Daoy (cell line): Measurements from ENCODE around the gene YAE1. TPM values are rescaled to one million over a fixed set of nuclear protein-coding genes. Genes with fewer than 3 reads are reported as not detected.
"Not testable (repeated sequence)": the region's sequence is repeated elsewhere in the genome, so short reads cannot be mapped to it uniquely, and the experiment has no call there.

Experiments used
- DNase-seq: peaks from one replicate; pipeline ENCODE4 v3.0.0-alpha.2; 2015; ENCODE audit warnings: low read depth
- total RNA-seq: library from RNA; depleted of rRNA; stranded (reverse); fragments of >200 nt; shearing (Covaris generic); gene quantifications from 2 replicates; pipeline ENCODE4 v1.2.3, GENCODE V29; 2014; rRNA removed

The YAE1 gene, protein sequence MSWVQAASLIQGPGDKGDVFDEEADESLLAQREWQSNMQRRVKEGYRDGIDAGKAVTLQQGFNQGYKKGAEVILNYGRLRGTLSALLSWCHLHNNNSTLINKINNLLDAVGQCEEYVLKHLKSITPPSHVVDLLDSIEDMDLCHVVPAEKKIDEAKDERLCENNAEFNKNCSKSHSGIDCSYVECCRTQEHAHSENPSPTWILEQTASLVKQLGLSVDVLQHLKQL
- total RNA-seq = 73.8 and 74.5 TPM in 2 replicates

DNA sequence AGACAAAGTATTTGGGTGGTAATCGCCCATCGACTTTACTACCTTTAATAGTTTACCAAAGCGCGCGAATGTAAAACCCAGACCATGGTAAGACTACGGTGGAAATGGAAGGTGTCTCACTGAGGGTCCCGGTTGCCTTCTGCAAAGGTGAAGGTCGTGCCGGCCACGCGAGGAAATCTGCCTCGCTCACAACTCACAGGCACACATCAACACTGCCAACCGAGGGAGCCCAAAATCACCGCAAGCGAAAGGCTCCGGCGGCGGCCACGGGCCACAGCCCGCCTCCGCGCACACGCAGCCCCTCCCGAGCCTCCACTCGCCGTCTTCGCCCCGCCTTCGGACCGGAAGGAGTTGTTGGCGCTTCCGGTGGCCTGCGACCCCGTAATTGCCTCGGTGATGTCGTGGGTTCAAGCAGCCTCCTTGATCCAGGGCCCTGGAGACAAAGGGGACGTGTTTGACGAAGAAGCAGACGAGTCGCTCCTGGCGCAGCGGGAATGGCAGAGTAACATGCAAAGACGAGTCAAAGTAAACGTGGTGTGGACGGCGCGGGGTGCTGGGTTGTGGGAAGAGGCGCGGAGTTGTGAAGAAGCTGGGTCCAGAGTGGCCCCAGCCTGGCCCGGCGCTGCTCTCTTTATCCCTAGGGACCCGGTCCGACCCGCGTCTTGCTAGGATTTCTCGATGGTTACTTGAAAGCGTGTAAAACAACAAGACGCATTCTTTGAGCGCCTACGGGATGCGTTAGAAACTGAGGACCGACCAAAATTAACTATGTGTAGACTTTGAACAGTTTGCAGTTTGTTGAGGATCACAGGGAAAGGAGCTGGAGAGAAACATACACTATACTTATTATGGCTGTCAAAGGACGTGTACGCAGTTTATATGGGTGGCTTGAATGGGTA, at the start of gene YAE1:
Gene YAE1 (plus strand): TSS at position 382 of the 899 bp plus-strand sequence. CDS start 15 bp downstream, at position 397.
- peak; percentile 96 for DNase-seq

DNA sequence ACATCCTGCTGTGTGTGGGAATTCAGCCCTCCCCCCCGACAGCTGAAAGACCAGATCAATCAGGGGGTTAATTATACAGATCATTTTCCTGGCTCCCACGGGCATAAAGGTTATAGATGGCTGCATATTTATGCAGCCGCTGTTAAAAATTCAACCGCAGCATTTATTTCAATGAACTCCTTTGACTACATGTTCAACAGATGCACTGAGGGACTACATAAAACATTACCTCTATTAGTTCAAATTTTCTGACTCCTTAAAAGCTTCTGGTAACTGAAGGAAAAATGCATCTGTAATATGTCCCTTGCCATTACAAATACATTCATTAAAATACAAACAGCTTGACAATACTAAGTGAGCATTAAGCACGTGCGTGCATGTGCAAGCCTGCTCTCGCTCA, 49.7 kb upstream of the YAE1 start:
- no peak for DNase-seq

DNA sequence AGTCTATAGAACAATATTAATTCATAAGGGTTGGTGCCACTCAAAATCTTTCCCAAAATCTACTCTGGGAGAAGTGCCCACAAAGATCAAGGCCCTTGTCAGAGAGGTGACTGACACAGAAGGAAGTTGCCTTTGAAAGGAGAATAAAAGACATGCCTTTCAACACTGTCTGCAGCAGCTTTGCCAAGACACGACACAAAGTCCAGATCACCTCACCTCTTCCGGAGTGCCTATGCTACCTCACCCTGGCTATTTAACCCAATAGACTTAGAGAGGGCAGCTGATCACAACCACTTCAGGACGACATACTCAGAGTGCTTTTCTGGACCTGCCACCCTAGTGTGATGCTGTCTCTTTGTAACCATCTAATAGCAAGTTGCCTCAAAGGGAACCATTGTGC, 49.0 kb upstream of the YAE1 start:
- DNase-seq = no peak

DNA sequence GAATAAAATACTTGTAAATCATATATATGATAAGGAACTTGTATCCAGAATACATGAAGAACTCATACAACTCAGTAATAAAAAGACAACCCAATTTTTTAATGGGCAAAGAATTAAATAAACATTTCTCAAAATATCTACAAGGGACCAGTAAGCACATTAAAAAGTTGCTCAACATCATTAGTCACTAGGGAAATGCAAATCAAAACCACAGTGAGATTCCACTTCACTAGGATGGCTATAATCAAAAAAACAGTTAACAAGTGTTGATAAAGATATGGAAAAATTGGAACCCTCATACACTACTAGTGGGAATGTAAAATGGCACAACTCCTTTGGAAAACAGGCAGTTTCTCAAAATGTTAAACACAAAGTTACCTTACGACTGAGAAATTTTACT, 40.3 kb upstream of the YAE1 start:
- DNase-seq = no peak

DNA sequence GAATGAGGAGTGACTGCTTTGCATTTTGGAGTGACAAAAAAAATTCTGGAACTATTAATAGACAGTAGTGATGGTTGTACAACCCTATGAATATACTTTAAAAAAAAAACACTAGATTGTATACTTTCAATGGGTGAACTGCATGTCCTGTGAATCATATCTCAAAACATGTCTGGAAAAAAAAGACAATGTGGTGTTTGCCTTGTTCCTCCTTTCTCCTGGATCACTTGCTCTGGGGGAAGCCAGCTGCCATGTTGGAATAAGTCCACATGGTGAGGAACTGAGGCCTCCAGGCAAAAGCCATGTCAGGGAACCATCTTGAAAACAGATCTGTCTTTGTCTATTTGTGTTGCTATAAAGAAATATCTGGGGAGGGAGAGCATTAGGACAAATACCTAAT, 39.5 kb upstream of the YAE1 start:
- DNase-seq = no peak

DNA sequence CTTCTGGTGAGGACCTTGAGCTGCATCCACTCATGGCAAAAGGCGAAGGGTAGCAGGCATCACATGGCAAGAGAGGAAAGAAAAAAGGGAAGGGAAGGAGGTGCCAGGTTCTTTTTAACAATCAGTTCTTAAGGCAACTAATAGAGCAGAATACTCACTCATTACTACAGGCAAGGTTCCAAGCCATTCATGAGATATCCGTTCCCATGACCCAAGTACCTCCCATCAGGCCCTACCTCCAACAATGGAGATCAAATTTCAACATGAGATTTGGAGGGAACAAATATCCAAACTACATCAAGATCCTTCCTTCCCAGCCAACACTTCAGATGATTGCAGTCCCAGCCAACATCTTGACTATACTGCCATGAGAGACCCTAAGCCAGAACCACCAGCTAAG, 38.9 kb upstream of the YAE1 start:
- no peak for DNase-seq

DNA sequence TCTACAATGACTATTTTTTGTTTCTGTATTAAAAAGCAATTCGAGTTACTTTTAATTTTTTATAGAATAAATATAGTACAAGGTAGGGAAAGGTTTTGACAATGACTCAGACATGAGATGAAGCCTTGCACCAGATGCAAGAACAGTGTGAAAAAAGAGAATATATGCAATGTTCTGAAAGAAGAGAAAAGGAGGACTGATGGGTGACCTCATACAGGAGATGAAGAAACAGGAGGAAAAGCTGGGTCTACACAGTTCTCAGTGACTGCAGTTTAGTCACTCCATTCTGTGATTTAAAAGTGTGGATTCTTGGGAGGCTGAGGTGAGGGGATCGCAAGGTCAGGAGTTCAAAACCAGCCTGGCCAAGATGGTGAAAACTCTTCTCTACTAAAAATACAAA, 38.3 kb upstream of the YAE1 start:
- DNase-seq = no peak

DNA sequence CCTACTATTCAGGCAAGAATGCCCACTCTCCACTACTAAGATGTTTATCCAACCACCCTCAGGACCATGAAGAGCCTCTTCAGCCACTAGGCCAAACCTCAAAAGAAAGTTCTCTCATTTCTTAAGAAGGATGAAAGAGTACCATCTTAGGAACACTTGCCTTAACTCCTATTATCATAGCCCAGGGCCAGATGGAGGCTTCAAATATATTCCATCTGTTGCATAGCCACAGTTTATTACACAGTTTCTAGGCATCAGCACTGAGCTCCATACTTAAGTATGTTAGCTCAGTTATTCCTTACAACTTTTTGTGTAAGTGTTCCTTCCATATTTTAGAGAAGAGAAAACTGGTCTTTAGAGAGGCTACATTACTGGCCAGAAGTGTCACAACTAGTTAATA, 37.4 kb upstream of the YAE1 start:
- no peak for DNase-seq

DNA sequence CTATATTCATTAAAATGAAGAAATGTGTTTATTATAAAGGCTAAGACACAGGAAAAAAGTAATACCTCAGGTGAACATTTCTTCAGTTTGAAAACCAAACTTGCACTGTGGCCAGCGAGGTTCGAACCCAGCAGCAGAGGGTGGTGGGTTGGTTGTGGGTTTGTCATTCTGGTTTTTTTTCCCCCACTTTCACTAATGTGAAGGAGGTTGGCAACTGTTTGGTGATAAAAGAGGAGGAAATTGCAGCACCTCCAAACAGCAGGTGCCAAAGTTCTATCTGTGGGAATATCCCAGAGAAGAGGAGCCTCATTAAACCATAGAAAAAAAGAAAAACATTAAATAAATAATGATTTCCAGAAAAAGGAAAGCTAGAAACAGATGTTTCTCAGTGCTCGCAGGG, 36.6 kb upstream of the YAE1 start:
- DNase-seq = no peak

DNA sequence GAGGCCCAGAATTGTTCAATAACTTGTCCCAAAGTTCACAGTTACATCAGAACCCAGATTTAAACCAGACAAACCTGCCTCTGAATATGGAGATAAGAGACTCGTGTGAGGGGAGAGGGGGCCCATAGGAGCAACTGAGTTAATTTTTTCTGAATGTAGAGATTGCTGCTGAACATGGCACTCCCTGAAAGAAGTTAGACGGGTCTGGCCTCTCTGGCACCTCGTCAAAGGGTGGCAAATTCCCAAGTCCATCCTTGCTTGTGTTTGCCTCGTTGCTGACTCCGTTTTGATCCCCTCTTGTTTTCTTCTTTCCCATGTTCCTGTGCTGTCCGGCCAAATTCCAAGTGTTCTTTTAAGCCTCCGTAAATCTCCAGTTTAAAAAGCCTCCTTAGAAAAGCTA, 35.2 kb upstream of the YAE1 start:
- no peak for DNase-seq

DNA sequence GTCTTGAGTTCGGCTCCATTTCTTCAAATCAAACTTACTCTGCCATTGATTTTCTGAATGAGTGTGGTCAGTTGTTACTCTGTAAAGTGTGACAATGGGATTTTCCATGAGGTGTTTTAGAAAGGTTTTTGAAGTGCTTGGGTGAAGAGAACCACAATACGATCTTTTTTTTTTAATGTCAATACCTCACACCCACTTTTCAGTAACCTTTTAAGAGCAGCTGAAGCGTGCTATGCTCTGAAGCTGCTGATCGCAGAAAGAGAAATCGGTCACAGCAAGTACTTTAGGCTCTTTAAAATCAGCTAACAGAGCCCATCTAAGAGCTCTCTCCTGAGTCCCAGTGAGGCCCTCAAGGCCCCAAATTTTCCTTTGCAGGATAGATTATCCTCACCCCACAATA, 34.4 kb upstream of the YAE1 start:
- no peak for DNase-seq

DNA sequence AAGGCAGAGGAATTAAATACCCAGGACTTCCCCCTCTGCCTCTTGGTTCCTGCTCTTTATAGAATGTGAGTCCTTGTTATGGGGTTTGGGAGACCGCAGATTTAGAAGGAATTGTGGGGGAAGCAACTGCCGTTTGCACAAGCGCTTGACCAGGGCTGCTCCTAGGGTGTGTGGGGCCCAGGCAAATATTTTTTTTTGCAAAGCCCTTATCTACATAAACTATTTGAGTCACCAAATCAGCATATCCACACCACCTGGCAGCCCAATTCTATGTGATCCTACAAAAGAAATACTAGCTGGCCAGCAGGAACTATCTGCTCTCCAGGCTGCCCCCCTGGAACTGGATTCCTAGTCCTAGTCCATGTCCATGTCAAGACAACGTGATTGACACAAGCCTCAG, 33.4 kb upstream of the YAE1 start:
- DNase-seq = no peak

DNA sequence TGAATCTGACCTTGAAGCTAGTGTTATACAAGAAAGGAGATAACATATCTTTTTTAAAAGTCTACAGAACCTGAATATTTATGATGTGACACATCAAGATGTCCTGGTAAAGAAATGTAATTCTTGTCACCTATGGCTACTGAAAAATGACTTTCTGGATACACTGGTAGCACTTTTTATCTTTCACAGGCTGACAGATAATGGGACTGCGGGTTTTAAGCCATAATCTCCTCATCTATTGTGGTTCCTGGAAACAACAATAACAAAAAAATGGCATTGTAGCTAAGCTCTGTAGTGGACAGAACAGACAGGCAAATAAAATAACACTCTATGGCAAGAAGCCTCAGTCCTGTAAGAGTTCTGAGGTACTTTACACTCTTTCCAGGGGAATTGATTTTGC, 31.6 kb upstream of the YAE1 start:
- DNase-seq = no peak

DNA sequence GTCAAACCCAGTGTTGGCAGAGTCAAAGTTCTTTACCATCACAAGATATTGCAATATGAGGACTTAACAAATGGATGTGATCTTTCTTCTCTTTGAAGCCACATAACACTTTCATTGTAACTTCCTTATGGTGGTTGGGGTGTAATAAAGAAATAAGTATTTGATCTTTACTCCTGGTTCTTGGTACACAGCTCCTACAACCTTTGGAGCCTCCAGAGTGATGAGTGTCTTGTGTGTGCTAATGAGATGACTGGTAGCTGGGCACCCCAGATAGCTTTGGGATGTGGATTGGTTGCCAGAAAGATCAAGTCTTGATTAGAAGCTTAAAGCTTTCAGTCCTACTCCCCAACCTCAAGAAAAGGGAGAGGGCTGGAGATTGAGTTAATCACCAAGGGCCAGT, 31.1 kb upstream of the YAE1 start:
- no peak for DNase-seq

DNA sequence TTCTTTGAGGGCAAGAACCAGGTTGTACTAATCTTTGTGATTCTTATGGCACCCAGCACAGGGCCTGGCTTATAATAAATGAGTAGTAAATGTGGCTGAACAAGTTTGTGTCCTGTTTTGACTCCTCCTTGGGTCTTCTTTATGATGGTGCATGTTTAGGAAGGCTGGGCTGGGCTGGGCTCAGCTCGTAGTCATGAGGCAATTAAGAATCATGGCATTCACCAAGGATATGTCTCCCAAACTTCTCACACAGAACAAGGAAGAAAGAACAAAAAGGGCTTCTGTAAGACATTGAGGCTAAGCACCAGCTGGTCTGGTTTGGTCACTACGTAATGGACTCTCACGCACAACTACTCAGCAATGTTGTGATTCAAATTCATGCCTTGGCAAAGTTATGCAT, 30.5 kb upstream of the YAE1 start:
- no peak for DNase-seq

DNA sequence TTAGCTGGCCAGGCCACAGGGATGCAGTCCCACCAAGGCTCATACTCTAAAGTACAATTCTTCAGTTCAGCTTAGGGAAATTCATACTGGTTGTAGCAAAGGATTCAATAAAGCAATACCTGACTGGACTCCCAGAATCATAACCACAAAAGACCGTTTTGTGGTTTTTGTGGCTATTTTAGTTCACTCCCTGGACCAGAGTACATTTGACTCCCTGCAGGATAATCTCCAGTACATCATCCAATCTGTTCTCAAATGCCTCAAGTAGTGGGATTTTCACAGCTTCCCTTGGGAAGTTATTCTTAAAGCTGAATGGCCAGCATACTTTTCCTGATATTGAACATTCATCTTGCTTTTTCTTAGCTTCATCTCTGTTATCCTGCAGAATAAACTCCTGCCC, 29.3 kb upstream of the YAE1 start:
- no peak for DNase-seq

DNA sequence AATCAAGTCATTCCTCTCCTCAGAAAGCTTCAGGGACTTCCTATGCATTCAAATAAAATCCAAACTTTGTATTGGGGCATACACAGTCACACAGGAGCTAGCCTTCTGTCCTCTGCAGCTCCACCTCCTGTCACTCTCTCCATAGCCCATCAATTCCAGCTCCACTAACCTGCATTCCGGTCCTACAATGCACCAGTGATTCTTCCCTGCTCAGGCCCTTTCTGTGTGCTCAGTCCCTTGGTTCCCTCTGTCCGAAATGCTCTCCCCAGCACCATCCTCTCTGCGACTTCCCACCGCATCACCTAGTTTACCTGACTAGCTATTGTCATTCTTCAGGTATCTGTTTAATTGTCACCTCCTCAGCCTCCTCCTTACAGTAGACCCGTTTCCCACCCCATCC, 26.4 kb upstream of the YAE1 start:
- DNase-seq = no peak

DNA sequence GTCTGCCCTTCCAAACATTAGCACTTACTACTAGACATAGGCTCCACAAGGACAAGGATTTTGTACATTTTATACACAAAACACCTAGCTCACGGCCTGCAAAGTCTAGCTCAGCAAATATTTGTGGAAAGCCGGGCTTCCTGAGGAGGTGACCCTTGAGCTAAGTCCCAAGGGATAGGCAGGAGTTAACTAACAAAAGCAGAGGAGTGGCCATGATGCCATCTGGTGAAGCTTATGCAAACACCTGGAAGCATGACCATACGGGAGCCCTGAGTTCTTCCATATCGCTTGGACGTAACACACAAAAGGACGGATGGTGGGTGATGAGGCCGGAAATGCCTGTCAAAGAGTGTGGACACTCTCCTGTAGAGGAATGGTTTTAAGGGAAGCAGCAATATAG, 25.9 kb upstream of the YAE1 start:
- no peak for DNase-seq

DNA sequence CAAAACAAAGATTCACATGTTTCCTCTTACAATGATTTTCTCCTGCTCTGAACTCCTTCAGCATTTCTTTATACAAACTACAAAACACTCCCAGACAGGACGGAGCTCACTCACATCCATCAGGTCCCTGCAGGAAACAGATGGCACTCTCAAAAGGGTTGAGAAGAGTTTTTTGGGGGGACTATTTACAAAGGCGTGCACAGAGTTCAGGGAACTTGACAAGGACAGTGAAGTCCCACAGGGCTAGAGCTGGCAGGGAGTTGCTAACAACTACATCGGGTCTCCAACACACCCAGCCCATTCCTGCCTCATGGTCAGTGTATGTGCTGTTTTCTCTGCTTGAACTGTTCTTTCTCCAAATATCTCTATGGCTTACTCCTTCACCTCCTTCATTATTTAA, 24.7 kb upstream of the YAE1 start:
- no peak for DNase-seq

DNA sequence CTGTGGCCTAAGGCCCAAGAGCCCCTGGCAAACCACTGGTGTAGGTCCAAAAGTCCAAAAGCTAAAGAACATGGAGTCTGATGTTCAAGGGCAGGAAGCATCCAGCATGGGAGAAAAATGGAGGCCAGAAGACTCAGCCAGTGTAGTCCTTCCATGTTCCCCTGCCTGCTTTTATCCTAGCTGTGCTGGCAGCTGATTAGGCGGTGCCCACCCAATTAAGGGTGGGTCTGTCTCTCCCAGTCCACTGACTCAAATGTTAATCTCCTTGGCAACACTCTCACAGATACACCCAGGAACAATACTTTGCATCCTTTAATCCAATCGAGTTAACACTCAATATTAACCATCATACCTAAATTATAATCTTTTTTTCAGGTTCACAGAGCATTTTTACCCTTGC, 21.4 kb upstream of the YAE1 start:
- DNase-seq = not testable (repeated sequence)

DNA sequence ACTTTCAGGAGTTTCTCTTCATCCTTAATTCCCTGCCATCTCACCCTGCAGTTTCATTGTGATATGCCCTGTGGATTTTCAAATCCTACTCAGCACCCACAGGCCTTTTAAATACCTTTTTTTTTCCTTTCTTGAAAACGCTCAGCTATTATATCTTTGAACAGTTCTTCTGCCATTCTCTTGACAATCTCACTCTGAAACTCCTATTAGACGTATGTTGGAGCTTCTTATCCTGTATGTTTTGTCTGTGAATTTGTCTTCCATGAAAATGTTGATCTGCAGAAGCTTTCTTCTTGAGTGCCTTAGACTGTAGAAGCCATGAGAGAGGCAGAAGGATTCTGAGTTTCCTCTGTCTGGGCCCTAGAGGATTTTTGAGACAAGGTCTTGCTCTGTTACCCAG, 18.9 kb upstream of the YAE1 start:
- no peak for DNase-seq

DNA sequence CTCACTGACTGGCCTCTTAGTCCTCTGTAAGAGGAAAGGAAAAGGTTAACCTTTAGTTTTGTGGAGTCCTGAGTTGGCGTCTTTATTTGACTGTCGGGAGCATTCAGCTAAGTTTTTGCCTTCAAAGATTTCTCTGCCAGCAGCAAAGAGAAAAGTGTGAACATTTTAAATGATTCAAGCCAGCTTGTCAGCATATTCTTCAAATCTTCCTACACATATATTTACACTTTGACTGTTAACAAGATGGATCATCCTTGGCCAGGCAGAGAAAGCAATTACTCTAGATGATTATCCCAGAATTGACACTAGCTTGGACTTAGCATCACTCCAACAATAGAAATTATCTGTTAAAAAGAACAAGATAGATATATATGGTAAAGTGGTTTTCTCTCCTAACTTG, 15.8 kb upstream of the YAE1 start:
- DNase-seq = no peak

DNA sequence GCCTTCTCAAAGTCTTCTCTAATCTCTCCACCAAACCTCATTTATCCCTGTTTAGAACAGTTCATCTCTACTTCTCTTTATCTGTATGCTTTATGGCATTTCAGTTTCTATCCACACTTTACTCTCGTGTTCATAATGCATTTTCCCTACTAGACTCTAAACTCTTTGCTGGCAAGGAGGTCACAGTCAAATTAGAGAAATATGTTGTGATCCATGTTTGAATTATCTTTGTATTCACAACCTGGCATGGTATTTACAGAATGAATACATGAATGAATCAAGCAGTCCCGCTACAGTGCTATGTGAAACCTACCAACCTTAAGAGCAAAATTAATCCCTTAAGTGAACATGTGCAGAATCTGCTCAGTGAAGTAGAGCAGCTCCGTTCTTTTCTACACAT, 12.8 kb upstream of the YAE1 start:
- DNase-seq = no peak
